ENCODE measurements around the gene ERBB4.
"Not testable (repeated sequence)": the region's sequence is repeated elsewhere in the genome, so short reads cannot be mapped to it uniquely, and the experiment has no call there.

ERBB4 gene

GRCh38 chr2:212299333-212299732 lies 239.3 kb downstream of the ERBB4 start:
- no peak for DNase-seq (ENCODE audit: low read depth in 2 of 2)

GRCh38 chr2:212295571-212295970 lies 243.0 kb downstream of the ERBB4 start:
- DNase-seq (ENCODE audit: low read depth in 2 of 2): no peak

- no peak for DNase-seq (ENCODE audit: low read depth in 2 of 2)
Observed at GRCh38 chr2:212294816-212295215, 243.8 kb downstream of the ERBB4 start.

GRCh38 chr2:212289301-212289700 lies 249.3 kb downstream of the ERBB4 start:
- DNase-seq (ENCODE audit: low read depth in 2 of 2): no peak

- DNase-seq (ENCODE audit: low read depth in 2 of 2): no peak
Observed at GRCh38 chr2:212288308-212288707, 250.3 kb downstream of the ERBB4 start.

- no peak for DNase-seq (ENCODE audit: low read depth in 2 of 2)
Observed at GRCh38 chr2:212284166-212284565, 254.4 kb downstream of the ERBB4 start.

- DNase-seq (ENCODE audit: low read depth in 2 of 2): no peak
Observed at GRCh38 chr2:212282671-212283261, 255.8 kb downstream of the ERBB4 start.

- no peak for DNase-seq (ENCODE audit: low read depth in 2 of 2)
Observed at GRCh38 chr2:212276813-212277212, 261.8 kb downstream of the ERBB4 start.

- DNase-seq (ENCODE audit: low read depth in 2 of 2): no peak
Observed at GRCh38 chr2:212274215-212274614, 264.4 kb downstream of the ERBB4 start.

GRCh38 chr2:212271583-212271982 lies 267.0 kb downstream of the ERBB4 start:
- DNase-seq (ENCODE audit: low read depth in 2 of 2): no peak

- no peak for DNase-seq (ENCODE audit: low read depth in 2 of 2)
Observed at GRCh38 chr2:212269005-212269404, 269.6 kb downstream of the ERBB4 start.

- no peak for DNase-seq (ENCODE audit: low read depth in 2 of 2)
Observed at GRCh38 chr2:212266297-212266696, 272.3 kb downstream of the ERBB4 start.

GRCh38 chr2:212265777-212266176 lies 272.8 kb downstream of the ERBB4 start:
- DNase-seq (ENCODE audit: low read depth in 2 of 2): no peak

GRCh38 chr2:212264187-212264586 lies 274.4 kb downstream of the ERBB4 start:
- DNase-seq (ENCODE audit: low read depth in 2 of 2): no peak

- DNase-seq (ENCODE audit: low read depth in 2 of 2): no peak
Observed at GRCh38 chr2:212259226-212259625, 279.4 kb downstream of the ERBB4 start.

- no peak for DNase-seq (ENCODE audit: low read depth in 2 of 2)
Observed at GRCh38 chr2:212254339-212254738, 284.3 kb downstream of the ERBB4 start.

- DNase-seq (ENCODE audit: low read depth in 2 of 2): no peak
Observed at GRCh38 chr2:212249451-212249850, 289.2 kb downstream of the ERBB4 start.

- no peak for DNase-seq (ENCODE audit: low read depth in 2 of 2)
Observed at GRCh38 chr2:212245880-212246279, 292.7 kb downstream of the ERBB4 start.

- DNase-seq (ENCODE audit: low read depth in 2 of 2): no peak
Observed at GRCh38 chr2:212242724-212243123, 295.9 kb downstream of the ERBB4 start.

GRCh38 chr2:212238152-212238551 lies 300.4 kb downstream of the ERBB4 start:
- not testable (repeated sequence) for DNase-seq (ENCODE audit: low read depth in 2 of 2)

GRCh38 chr2:212237350-212238095 lies 301.1 kb downstream of the ERBB4 start:
- DNase-seq (ENCODE audit: low read depth in 2 of 2): no peak

- peak in 1 of 2 experiments; percentile 7 for DNase-seq (ENCODE audit: low read depth in 2 of 2)
Observed at GRCh38 chr2:212228743-212229171, 309.8 kb downstream of the ERBB4 start.

- peak; percentile 64 to 67 for DNase-seq (ENCODE audit: low read depth in 2 of 2)
Observed at GRCh38 chr2:212227755-212228154, 310.8 kb downstream of the ERBB4 start.
